Fibroblast of lung (primary cell): ENCODE results near the gene ATXN1L. TPM values are rescaled to one million over a fixed set of nuclear protein-coding genes. Genes with fewer than 3 reads are reported as not detected.

Experiments
- DNase-seq, 2 donors: peaks; one replicate each; pipeline versions ENCODE4 v3.0.0 to v3.0.0-alpha.2; 2010; ENCODE audit warnings: low read depth in 2 of 2
- H2AFZ ChIP-seq: 2 replicates; pipeline ENCODE4 v1.5.1; 2012; ENCODE audit warnings: low read length, control low read depth, inconsistent platforms
- H3K27ac ChIP-seq: 2 replicates; pipeline ENCODE4 v1.5.1; 2011; ENCODE audit warnings: low read length, control low read depth; ENCODE audit not compliant: insufficient read depth
- H3K27me3 ChIP-seq: 2 replicates; pipeline ENCODE4 v1.5.1; 2011; ENCODE audit warnings: mild to moderate bottlenecking, low read length; ENCODE audit not compliant: control insufficient read depth, insufficient read depth
- H3K36me3 ChIP-seq: 2 replicates; pipeline ENCODE4 v1.5.1; 2011; ENCODE audit warnings: low read length; ENCODE audit not compliant: control insufficient read depth, insufficient read depth
- H3K4me1 ChIP-seq: 2 replicates; pipeline ENCODE4 v1.5.1; 2011; ENCODE audit warnings: low read length; ENCODE audit not compliant: control insufficient read depth, insufficient read depth; ENCODE audit errors: extremely low read depth
- H3K4me2 ChIP-seq: 2 replicates; pipeline ENCODE4 v1.5.1; 2011; ENCODE audit warnings: low read length, control low read depth; ENCODE audit not compliant: insufficient read depth; ENCODE audit errors: extremely low read depth
- H3K4me3 ChIP-seq, 4 experiments: fragments of 200-600 bp in 1 of 4; sonication (generic) in 1 of 4; replicated peaks in 1 of 4; 2 replicates each; pipeline ENCODE4 v1.5.1; 2011 to 2016; ENCODE audit warnings: low read length in 4 of 4, low read depth in 3 of 4, mild to moderate bottlenecking in 3 of 4, control low read depth in 2 of 4, inconsistent platforms in 1 of 4, mixed read lengths in 1 of 4; ENCODE audit not compliant: insufficient read depth in 1 of 4; ENCODE audit errors: control extremely low read depth in 1 of 4
- H3K79me2 ChIP-seq: 2 replicates; pipeline ENCODE4 v1.5.1; 2012; ENCODE audit warnings: mild to moderate bottlenecking, low read length, inconsistent platforms; ENCODE audit not compliant: control insufficient read depth, insufficient read depth
- H3K9ac ChIP-seq: 2 replicates; pipeline ENCODE4 v1.5.1; 2011; ENCODE audit warnings: mild to moderate bottlenecking, low read length, control low read depth; ENCODE audit not compliant: insufficient read depth
- H3K9me3 ChIP-seq: 2 replicates; pipeline ENCODE4 v1.5.1; 2012; ENCODE audit warnings: low read depth, low read length; ENCODE audit not compliant: control insufficient read depth, insufficient read depth
- H4K20me1 ChIP-seq: 2 replicates; pipeline ENCODE4 v1.5.1; 2011; ENCODE audit warnings: low read length; ENCODE audit not compliant: control insufficient read depth, insufficient read depth; ENCODE audit errors: extremely low read depth
- CTCF ChIP-seq, 2 donors: IDR thresholded peaks in 1 of 2; conservative IDR thresholded peaks in 1 of 2; 1 replicate in 1 of 2; 2 replicates in 1 of 2; pipeline ENCODE4 v1.5.1; 2011 to 2012; ENCODE audit warnings: low read length in 2 of 2, control low read depth in 1 of 2, inconsistent platforms in 1 of 2, low read depth in 1 of 2, mild to moderate bottlenecking in 1 of 2
- EZH2 ChIP-seq: IDR thresholded peaks from 2 replicates; pipeline ENCODE4 v1.5.1; 2012; ENCODE audit warnings: low read length, control low read depth, mild to moderate bottlenecking; ENCODE audit errors: missing control alignments
- polyA plus RNA-seq, 2 donors: library from polyadenylated mRNA; depleted of rRNA in 1 of 2; stranded (reverse) in 1 of 2; unstranded in 1 of 2; fragments of >200 nt; gene quantifications; 2 replicates each; pipeline ENCODE4 v1.2.1, GENCODE V29; 2011 to 2012; ENCODE audit warnings: missing spikeins in 1 of 2
- total RNA-seq: library from RNA; depleted of rRNA; stranded (reverse); fragments of >200 nt; gene quantifications from 2 replicates; pipeline ENCODE4 v1.2.1, GENCODE V29; 2014

Gene ATXN1L
- total and polyA plus RNA-seq, 2 donors (not counting 1 experiment from before 2014, with no cell fraction given) = 11.5 to 13.2 TPM

GRCh38 chr16:71873199-71873598, 27.4 kb downstream of the ATXN1L start:
- no peaks in the 10 kb centered on the region for H4K20me1 ChIP-seq
- H3K4me2 ChIP-seq = no peak overlapping the region
- no peaks in the 10 kb centered on the region for H3K9me3 ChIP-seq
- no peaks in the 10 kb centered on the region for H3K36me3 ChIP-seq
- H3K27ac ChIP-seq = no peak overlapping the region
- no peak overlapping the region for H3K9ac ChIP-seq
- H3K4me1 ChIP-seq = no peaks in the 10 kb centered on the region
- no peaks in the 10 kb centered on the region for H3K27me3 ChIP-seq
- DNase-seq = no peak
- H3K4me3 ChIP-seq = no peak overlapping the region
- no peak overlapping the region for H2AFZ ChIP-seq
- H3K79me2 ChIP-seq = no peaks in the 10 kb centered on the region
- TF ChIP-seq CTCF (conservative IDR thresholded peaks at IDR 0.05 in 1 of 2, IDR thresholded peaks at IDR 0.05 in 1 of 2; ENCODE audit: low read depth in 1 of 2, low read length in 2 of 2) (no peak), EZH2 (no peak)

- no peaks in the 10 kb centered on the region for H3K9me3 ChIP-seq
- H3K27ac ChIP-seq = no peak overlapping the region
- H3K79me2 ChIP-seq = no peaks in the 10 kb centered on the region
- no peak overlapping the region for H3K4me2 ChIP-seq
- no peaks in the 10 kb centered on the region for H3K36me3 ChIP-seq
- H3K27me3 ChIP-seq = no peaks in the 10 kb centered on the region
- no peak for DNase-seq
- no peak overlapping the region for H3K9ac ChIP-seq
- peaks cover 2% of the 10 kb centered on the region for H3K4me1 ChIP-seq
- no peaks in the 10 kb centered on the region for H4K20me1 ChIP-seq
- no peak for TF ChIP-seq EZH2
- no peak for TF ChIP-seq CTCF (conservative IDR thresholded peaks at IDR 0.05 in 1 of 2, IDR thresholded peaks at IDR 0.05 in 1 of 2; ENCODE audit: low read depth in 1 of 2, low read length in 2 of 2)
- H2AFZ ChIP-seq = no peak overlapping the region
- H3K4me3 ChIP-seq = no peak overlapping the region
Measured at GRCh38 chr16:71878911-71879310, 33.1 kb downstream of the ATXN1L start.

- Histone ChIP-seq H3K9ac (no peak overlapping the region), H3K4me1 (peaks cover 2% of the 10 kb centered on the region), H3K27me3 (no peaks in the 10 kb centered on the region), H4K20me1 (no peaks in the 10 kb centered on the region), H2AFZ (no peak overlapping the region), H3K9me3 (no peaks in the 10 kb centered on the region), H3K4me3 (no peak overlapping the region), H3K27ac (no peak overlapping the region), H3K4me2 (no peak overlapping the region), H3K79me2 (no peaks in the 10 kb centered on the region), H3K36me3 (no peaks in the 10 kb centered on the region)
- no peak for TF ChIP-seq CTCF (conservative IDR thresholded peaks at IDR 0.05 in 1 of 2, IDR thresholded peaks at IDR 0.05 in 1 of 2; ENCODE audit: low read depth in 1 of 2, low read length in 2 of 2)
- TF ChIP-seq EZH2 = no peak
- no peak for DNase-seq
Measured at GRCh38 chr16:71880176-71880575, 34.4 kb downstream of the ATXN1L start.
